CD4-positive, alpha-beta memory T cell (primary cell): ENCODE results near the gene PLXDC1. TPM values are rescaled to one million over a fixed set of nuclear protein-coding genes. Genes with fewer than 3 reads are reported as not detected.

Experiments
- CTCF ChIA-PET: fragments of 350-600 bp; sonication (Branson Sonifier 250); formaldehyde crosslinking; loops from one replicate; lab custom pipeline; 2021; ENCODE audit warnings: inconsistent platforms; ENCODE audit not compliant: partially characterized antibody; lab: Charles Lee
- POLR2A ChIA-PET: fragments of 350-600 bp; sonication (Branson Sonifier 250); formaldehyde crosslinking; loops from one replicate; lab custom pipeline; 2021; ENCODE audit not compliant: partially characterized antibody; lab: Charles Lee
- DNase-seq, 5 donors: peaks; one replicate each; pipeline versions ENCODE4 v3.0.0 to v3.0.0-alpha.2; 2020 to 2022; ENCODE audit warnings: mixed read lengths in 1 of 5
- H3K27ac ChIP-seq: one replicate; pipeline ENCODE4 v1.7.0; 2013; ENCODE audit warnings: low read depth, low read length
- H3K27me3 ChIP-seq: 2 replicates; pipeline ENCODE4 v1.7.0; 2013; ENCODE audit warnings: mild to moderate bottlenecking, low read length, moderate library complexity; ENCODE audit not compliant: insufficient read depth
- H3K36me3 ChIP-seq: 2 replicates; pipeline ENCODE4 v1.7.0; 2013; ENCODE audit warnings: mild to moderate bottlenecking, low read length, moderate library complexity; ENCODE audit not compliant: insufficient read depth
- H3K4me1 ChIP-seq: 2 replicates; pipeline ENCODE4 v1.7.0; 2013; ENCODE audit warnings: mild to moderate bottlenecking, low read length, moderate library complexity; ENCODE audit not compliant: insufficient read depth
- H3K4me3 ChIP-seq, 2 donors: one replicate each; pipeline ENCODE4 v1.7.0; 2013; ENCODE audit warnings: low read length in 2 of 2, mild to moderate bottlenecking in 1 of 2
- H3K9me3 ChIP-seq, 2 donors: one replicate each; pipeline ENCODE4 v1.7.0; 2013; ENCODE audit warnings: low read length in 2 of 2, control low read depth in 1 of 2; ENCODE audit not compliant: control insufficient read depth in 1 of 2
- H3K27ac Mint-ChIP-seq, 7 donors: one replicate each; pipeline ENCODE4 v1.8.0; 2020 to 2021; ENCODE audit warnings: mixed read lengths in 7 of 7, mild to moderate bottlenecking in 6 of 7, inconsistent platforms in 3 of 7, moderate library complexity in 3 of 7
- H3K27me3 Mint-ChIP-seq, 2 donors: one replicate each; pipeline ENCODE4 v1.8.0; 2020 to 2021; ENCODE audit warnings: mixed read lengths in 2 of 2
- H3K36me3 Mint-ChIP-seq, 2 donors: one replicate each; pipeline ENCODE4 v1.8.0; 2020 to 2021; ENCODE audit warnings: mixed read lengths in 2 of 2, inconsistent platforms in 1 of 2, mild to moderate bottlenecking in 1 of 2
- H3K4me1 Mint-ChIP-seq, 4 donors: one replicate each; pipeline ENCODE4 v1.8.0; 2020 to 2021; ENCODE audit warnings: mixed read lengths in 4 of 4, mild to moderate bottlenecking in 1 of 4
- H3K4me3 Mint-ChIP-seq, 8 donors: one replicate each; pipeline ENCODE4 v1.8.0; 2020 to 2021; ENCODE audit warnings: mixed read lengths in 8 of 8, mild to moderate bottlenecking in 7 of 8, moderate library complexity in 6 of 8, inconsistent platforms in 3 of 8
- H3K9me3 Mint-ChIP-seq, 8 donors: one replicate each; pipeline ENCODE4 v1.8.0; 2020 to 2021; ENCODE audit warnings: mixed read lengths in 8 of 8, mild to moderate bottlenecking in 5 of 8, inconsistent platforms in 3 of 8, moderate library complexity in 1 of 8
- intact Hi-C: fragments of 100-400 bp; cut with micrococcal nuclease; formaldehyde crosslinking; loops from one replicate; pipeline ENCODE4 v1.15.1; 2023
- polyA plus RNA-seq, 2 donors: library from polyadenylated mRNA; unstranded; fragments of 300-500 nt; fragmentation: Illumina TruSeq; gene quantifications; one replicate each; pipeline ENCODE4 v1.2.3, GENCODE V29; 2021
- total RNA-seq, 2 experiments: library from RNA; stranded (reverse); gene quantifications; one replicate each; pipeline ENCODE4 v1.2.3, GENCODE V29; 2021

PLXDC1 gene
- total and polyA plus RNA-seq, 4 experiments from 2014 or later: 2.5 to 16.4 (median 10.2) TPM

GRCh38 chr17:39173526-39174274 lies 22.3 kb upstream of the PLXDC1 start:
- intact Hi-C loops: no loop called here
- Histone ChIP-seq H3K4me1 (no peaks in the 10 kb centered on the region), H3K27me3 (no peaks in the 10 kb centered on the region), H3K4me3 (no peak overlapping the region), H3K27ac (no peak overlapping the region), H3K9me3 (no peaks in the 10 kb centered on the region), H3K36me3 (no peaks in the 10 kb centered on the region)
- no peak for DNase-seq
- peak overlapping the region in 2 of 7 donors; percentile 5 to 56 for H3K27ac Mint-ChIP-seq
- peaks cover 5 to 24% (median 10%) of the 10 kb centered on the region in 4 donors for H3K4me1 Mint-ChIP-seq
- no peak overlapping the region for H3K4me3 Mint-ChIP-seq
- ChIA-PET POLR2A (interaction anchor here (0.7 to 2.1 kb wide), 5 partner anchors 9 to 191 kb away, joined by 3 to 17 read pairs (median 4); no protein-coding TSS in a partner anchor), CTCF (interaction anchor here (1.0 to 6.9 kb wide), 13 partner anchors 10 to 286 kb away, joined by 3 to 153 read pairs (median 13); partner anchors contain the start of genes ARL5C, LASP1NB, PLXDC1 and RPL19)
- H3K36me3 Mint-ChIP-seq: peaks cover 13 to 29% of the 10 kb centered on the region in 2 donors
- peaks cover 0 to 4% of the 10 kb centered on the region in 2 donors for H3K27me3 Mint-ChIP-seq
- H3K9me3 Mint-ChIP-seq: no peaks in the 10 kb centered on the region

DNA sequence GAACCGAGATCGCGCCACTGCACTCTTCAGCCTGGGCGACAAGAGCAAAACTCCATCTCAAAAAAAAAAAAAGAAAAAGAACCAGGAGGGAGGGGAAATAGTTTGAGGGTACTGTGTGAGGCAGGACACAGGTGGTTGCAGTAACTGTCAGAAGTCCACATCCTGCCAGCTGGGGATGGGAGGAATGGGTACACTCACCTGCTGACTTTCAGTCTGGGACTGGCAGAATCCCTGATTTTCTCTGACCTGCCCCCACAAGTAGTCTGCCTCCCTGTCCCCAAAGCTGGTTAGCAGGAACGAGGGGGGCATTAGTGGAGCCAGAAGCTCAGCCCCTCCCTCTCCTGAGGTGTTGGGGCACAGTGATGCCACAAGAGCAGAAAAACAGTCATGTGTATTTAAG lies 21.6 kb upstream of the PLXDC1 start:
- CTCF ChIA-PET: interaction anchor here (2.8 to 6.9 kb wide), 6 partner anchors 9 to 249 kb away, joined by 14 to 153 read pairs (median 26); partner anchors contain the start of genes ARL5C, LASP1NB and PLXDC1
- peaks cover 5 to 24% (median 10%) of the 10 kb centered on the region in 4 donors for H3K4me1 Mint-ChIP-seq
- H3K36me3 ChIP-seq: no peaks in the 10 kb centered on the region
- H3K4me3 Mint-ChIP-seq: no peak overlapping the region
- H3K4me1 ChIP-seq: no peaks in the 10 kb centered on the region
- peaks cover 0 to 2% (median 0%) of the 10 kb centered on the region in 8 donors for H3K9me3 Mint-ChIP-seq
- no peak overlapping the region for H3K27ac ChIP-seq
- peak overlapping the region in 2 of 7 donors; percentile 5 to 56 for H3K27ac Mint-ChIP-seq
- intact Hi-C loops: no loop called here
- peaks cover 13 to 23% of the 10 kb centered on the region in 2 donors for H3K36me3 Mint-ChIP-seq
- H3K27me3 ChIP-seq: no peaks in the 10 kb centered on the region
- no peaks in the 10 kb centered on the region for H3K9me3 ChIP-seq
- POLR2A ChIA-PET: interaction anchor here (0.7 to 0.9 kb wide), 2 partner anchors 8 to 10 kb away, joined by 3 to 4 read pairs; no protein-coding TSS in a partner anchor
- DNase-seq: no peak
- H3K4me3 ChIP-seq: no peak overlapping the region
- peaks cover 4 to 5% of the 10 kb centered on the region in 2 donors for H3K27me3 Mint-ChIP-seq

DNA sequence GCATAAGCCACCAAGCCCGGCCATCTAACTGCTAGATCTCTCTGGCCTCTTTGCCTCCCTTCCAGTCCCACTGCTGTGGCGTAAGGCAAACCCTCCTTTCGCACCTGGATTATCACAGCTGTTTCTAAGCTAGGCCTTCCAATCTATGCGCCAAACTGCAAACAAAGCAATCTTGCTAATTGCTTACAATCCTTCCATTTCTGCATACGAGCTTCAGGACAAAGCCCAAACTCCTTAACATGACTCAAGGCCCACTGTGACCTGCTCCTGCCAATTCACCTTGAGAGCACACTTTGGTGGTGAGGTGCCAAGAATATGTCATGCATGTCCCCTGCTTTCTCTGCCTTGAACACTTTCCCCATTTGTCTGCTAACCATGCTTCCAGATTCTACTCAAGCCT lies 20.5 kb upstream of the PLXDC1 start:
- Mint-ChIP-seq H3K4me3 (no peak overlapping the region), H3K27ac (peak overlapping the region in 1 of 7 donors; percentile 56), H3K4me1 (peaks cover 10 to 31% (median 16%) of the 10 kb centered on the region in 4 donors), H3K9me3 (peaks cover 0 to 2% (median 0%) of the 10 kb centered on the region in 8 donors), H3K27me3 (peaks cover 7 to 10% of the 10 kb centered on the region in 2 donors), H3K36me3 (peaks cover 5 to 14% of the 10 kb centered on the region in 2 donors)
- intact Hi-C loops: no loop called here
- Histone ChIP-seq H3K4me1 (peaks cover 6% of the 10 kb centered on the region), H3K4me3 (no peak overlapping the region), H3K27me3 (no peaks in the 10 kb centered on the region), H3K9me3 (no peaks in the 10 kb centered on the region), H3K27ac (no peak overlapping the region), H3K36me3 (no peaks in the 10 kb centered on the region)
- ChIA-PET CTCF (interaction anchor here (1.1 to 2.9 kb wide), 3 partner anchors 8 to 189 kb away, joined by 3 to 19 read pairs (median 3); no protein-coding TSS in a partner anchor), POLR2A (interaction anchor here (0.6 to 1.1 kb wide), 2 partner anchors 28 to 101 kb away, joined by 3 to 4 read pairs; partner anchors contain the start of gene RPL19)
- no peak for DNase-seq

DNA sequence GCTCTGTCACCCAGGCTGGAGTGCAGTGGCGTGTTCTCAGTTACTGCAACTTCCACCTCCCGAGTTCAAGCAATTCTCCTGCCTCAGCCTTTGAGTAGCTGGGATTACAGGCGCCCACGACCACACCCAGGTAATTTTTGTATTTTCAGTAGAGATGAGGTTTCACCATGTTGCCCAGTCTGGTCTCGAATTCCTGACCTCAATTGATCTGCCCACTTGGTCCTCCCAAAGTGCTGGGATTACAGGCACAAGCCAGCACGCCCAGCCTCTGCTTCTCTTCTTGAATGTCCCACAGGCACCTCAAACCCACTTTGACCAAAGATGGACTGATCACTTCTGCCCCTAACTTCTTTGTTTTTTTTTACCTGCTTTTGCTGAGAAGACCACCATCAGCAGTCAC lies 19.1 kb upstream of the PLXDC1 start:
- POLR2A ChIA-PET: no interaction called here

GRCh38 chr17:39170109-39170508 lies 18.7 kb upstream of the PLXDC1 start:
- H3K9me3 ChIP-seq: no peaks in the 10 kb centered on the region
- no peaks in the 10 kb centered on the region for H3K36me3 ChIP-seq
- H3K4me3 Mint-ChIP-seq: no peak overlapping the region
- ChIA-PET POLR2A (no interaction called here), CTCF (interaction anchor here (0.6 to 3.0 kb wide), 7 partner anchors 8 to 187 kb away, joined by 3 to 22 read pairs (median 3); no protein-coding TSS in a partner anchor)
- no peak overlapping the region for H3K27ac Mint-ChIP-seq
- DNase-seq: no peak
- peaks cover 9 to 13% of the 10 kb centered on the region in 2 donors for H3K27me3 Mint-ChIP-seq
- H3K36me3 Mint-ChIP-seq: peaks cover 0 to 2% of the 10 kb centered on the region in 2 donors
- H3K4me1 ChIP-seq: peaks cover 14% of the 10 kb centered on the region
- no peak overlapping the region for H3K4me3 ChIP-seq
- no peaks in the 10 kb centered on the region for H3K27me3 ChIP-seq
- H3K4me1 Mint-ChIP-seq: peaks cover 10 to 33% (median 22%) of the 10 kb centered on the region in 4 donors
- intact Hi-C loops: no loop called here
- peaks cover 0 to 2% (median 0%) of the 10 kb centered on the region in 8 donors for H3K9me3 Mint-ChIP-seq
- H3K27ac ChIP-seq: no peak overlapping the region

More for the DNA sequence above, 19.1 kb upstream of the PLXDC1 start:
- peaks cover 9% of the 10 kb centered on the region for H3K4me1 ChIP-seq
- CTCF ChIA-PET: interaction anchor here (0.6 to 2.9 kb wide), 7 partner anchors 8 to 188 kb away, joined by 3 to 19 read pairs (median 3); no protein-coding TSS in a partner anchor
- Mint-ChIP-seq H3K27me3 (peaks cover 9 to 13% of the 10 kb centered on the region in 2 donors), H3K4me1 (peaks cover 10 to 34% (median 21%) of the 10 kb centered on the region in 4 donors), H3K27ac (no peak overlapping the region), H3K36me3 (peaks cover 0 to 3% of the 10 kb centered on the region in 2 donors), H3K9me3 (peaks cover 0 to 2% (median 0%) of the 10 kb centered on the region in 8 donors), H3K4me3 (no peak overlapping the region)
- intact Hi-C loops: no loop called here
- no peaks in the 10 kb centered on the region for H3K36me3 ChIP-seq
- H3K27me3 ChIP-seq: no peaks in the 10 kb centered on the region
- H3K4me3 ChIP-seq: no peak overlapping the region
- no peak for DNase-seq
- H3K9me3 ChIP-seq: no peaks in the 10 kb centered on the region
- no peak overlapping the region for H3K27ac ChIP-seq

DNA sequence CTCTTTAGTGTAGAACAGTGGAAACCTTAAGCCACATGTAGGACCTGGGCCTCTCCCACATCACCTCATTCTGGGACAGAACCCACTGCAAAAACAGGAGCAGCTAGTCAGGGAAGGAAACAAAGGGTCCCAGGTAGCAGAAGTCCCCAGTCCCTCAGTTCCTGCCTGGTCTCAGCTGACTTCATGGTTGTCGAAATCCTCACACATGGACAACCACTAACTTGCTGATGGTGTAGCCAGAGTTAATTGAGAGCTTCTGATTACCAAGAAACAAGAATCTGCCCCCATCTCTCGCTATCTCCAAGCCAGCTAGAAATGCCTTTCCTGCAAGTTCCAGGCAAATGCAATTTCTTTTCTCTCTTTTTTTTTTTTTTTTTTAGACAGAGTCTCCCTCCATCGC lies 18.1 kb upstream of the PLXDC1 start:
- Mint-ChIP-seq H3K36me3 (no peaks in the 10 kb centered on the region), H3K27ac (no peak overlapping the region), H3K4me3 (no peak overlapping the region), H3K9me3 (peaks cover 0 to 2% (median 0%) of the 10 kb centered on the region in 8 donors), H3K27me3 (peaks cover 13 to 16% of the 10 kb centered on the region in 2 donors), H3K4me1 (peaks cover 11 to 39% (median 24%) of the 10 kb centered on the region in 4 donors)
- Histone ChIP-seq H3K9me3 (no peaks in the 10 kb centered on the region), H3K36me3 (no peaks in the 10 kb centered on the region), H3K4me3 (no peak overlapping the region), H3K27me3 (no peaks in the 10 kb centered on the region), H3K27ac (no peak overlapping the region), H3K4me1 (peaks cover 20% of the 10 kb centered on the region)
- DNase-seq: no peak
- CTCF ChIA-PET: interaction anchor here (0.7 to 3.0 kb wide), 7 partner anchors 16 to 1713 kb away, joined by 3 to 22 read pairs (median 4); no protein-coding TSS in a partner anchor
- POLR2A ChIA-PET: interaction anchor here (2.5 kb wide), 1 partner anchor 15 kb away, joined by 7 read pairs; no protein-coding TSS in a partner anchor
- intact Hi-C loops: no loop called here
